ENCODE data around the gene UTP14C.
"Not testable (repeated sequence)": the region's sequence is repeated elsewhere in the genome, so short reads cannot be mapped to it uniquely, and the experiment has no call there.

Gene UTP14C

GRCh38 chr13:52002361-52002760 lies 22.1 kb upstream of the UTP14C start:
- DNase-seq (ENCODE audit: low read depth, low spot score) = no peak

- no peak for DNase-seq (ENCODE audit: low read depth, low spot score)
Measured at GRCh38 chr13:52003541-52003940, 20.9 kb upstream of the UTP14C start.

DNA sequence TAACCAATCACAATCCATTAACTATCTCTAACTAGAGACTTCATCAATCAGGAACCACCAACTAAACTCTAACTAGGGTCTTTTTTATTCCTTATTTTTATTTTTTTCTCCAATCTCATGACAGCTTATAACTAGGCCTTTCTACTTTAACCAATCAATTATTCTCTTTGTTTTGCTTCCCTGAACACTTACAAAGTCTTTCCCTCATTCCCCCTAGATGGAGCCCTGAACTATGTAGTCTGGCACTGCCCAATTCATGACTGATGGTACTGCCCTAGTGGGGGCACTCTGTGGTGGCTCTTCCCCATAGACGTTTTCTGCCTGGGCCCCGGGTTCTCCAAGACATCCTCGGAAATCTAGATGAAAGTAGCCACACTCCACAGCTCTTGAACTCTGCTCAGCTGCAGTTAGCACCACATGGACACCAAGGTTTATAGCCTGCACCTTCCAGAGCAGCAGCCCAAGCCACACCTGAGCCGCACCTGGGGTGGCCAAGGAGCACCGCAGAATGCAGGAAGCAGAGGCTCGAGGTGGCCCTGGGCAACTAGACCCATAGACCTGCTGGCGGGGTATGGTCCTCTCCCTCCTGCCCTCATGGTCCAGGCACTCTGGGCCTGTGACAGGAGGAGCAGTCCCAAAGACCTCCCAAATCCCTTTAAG lies 19.9 kb upstream of the UTP14C start:
- DNase-seq (ENCODE audit: low read depth, low spot score) = no peak

- no peak for DNase-seq (ENCODE audit: low read depth, low spot score)
Measured at GRCh38 chr13:52005841-52006522, 18.5 kb upstream of the UTP14C start.

GRCh38 chr13:52006523-52007245 lies 17.8 kb upstream of the UTP14C start:
- DNase-seq (ENCODE audit: low read depth, low spot score) = no peak

DNA sequence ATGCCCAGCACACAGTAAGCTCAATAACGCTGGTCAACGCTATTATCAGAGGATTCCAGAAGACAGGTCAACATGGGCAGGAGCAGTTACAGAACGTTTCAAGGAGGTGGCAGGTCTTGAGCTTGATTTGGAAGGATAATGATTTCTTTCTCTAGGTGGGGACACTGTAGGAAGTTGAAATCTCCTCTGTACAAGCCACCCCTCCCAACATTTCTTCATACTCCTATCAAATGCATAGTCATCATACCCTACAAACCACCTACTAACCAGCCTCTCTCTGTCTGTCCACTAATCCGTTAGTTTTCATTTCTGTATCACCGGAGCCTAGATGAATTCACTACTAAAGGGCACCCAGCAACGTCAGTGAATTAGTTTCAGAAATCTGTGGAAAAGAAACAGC lies 14.5 kb upstream of the UTP14C start:
- DNase-seq (ENCODE audit: low read depth, low spot score) = no peak

- no peak for DNase-seq (ENCODE audit: low read depth, low spot score)
Measured at GRCh38 chr13:52010890-52011631, 13.4 kb upstream of the UTP14C start, which contains the start of gene ATP7B. Gene ATP7B (minus strand): TSS chr13:52011450. CDS start chr13:52011337, 113 bp downstream.

DNA sequence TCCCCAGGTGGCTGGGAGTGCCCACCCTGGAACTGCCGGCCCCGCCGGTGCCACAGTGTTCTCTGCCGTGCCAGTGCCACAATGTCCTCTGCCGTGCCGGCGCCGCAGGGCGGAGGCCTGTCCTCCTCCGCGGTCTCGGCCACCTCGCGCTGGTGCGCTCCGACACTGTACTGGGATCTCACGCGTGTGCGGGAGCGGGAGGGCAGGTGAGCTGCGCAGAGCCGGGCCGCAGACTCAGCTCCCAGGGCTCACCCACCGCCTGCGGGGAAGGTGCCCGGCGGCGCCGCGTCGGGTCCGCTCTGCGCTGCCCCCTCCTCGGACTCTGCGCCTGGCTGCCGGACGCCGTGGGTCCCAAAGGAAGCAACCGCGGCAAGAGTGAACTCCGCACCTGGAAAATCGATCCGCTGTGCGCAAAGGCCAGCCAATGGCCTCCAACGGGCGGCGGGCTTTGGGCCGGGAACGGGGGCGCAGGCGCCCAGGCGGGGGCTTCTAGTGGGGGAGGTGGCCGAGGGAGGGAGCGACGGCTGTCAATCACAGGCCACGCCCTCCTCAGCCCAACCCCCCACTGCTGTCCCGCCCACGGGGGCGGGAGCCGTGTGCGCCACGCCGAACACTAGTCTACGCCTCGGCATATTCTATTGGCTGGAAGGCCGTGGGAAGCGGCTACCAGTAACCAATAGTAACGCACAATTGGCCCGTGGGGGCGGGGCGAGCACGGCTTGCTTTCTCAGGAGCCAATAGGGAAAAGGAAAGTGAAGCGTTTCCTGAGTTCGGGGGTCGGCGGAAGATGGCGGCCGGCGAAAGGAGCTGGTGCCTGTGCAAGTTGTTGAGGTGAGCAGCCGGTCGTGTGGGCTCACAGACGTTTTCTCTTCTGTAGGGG lies 12.6 kb upstream of the UTP14C start, which contains the start of gene ALG11:
Gene ALG11 (plus strand): TSS at position 767 of the 880 bp plus-strand sequence. CDS start 21 bp downstream, at position 788.
- peak; percentile 99 for DNase-seq (ENCODE audit: low read depth, low spot score)

DNA sequence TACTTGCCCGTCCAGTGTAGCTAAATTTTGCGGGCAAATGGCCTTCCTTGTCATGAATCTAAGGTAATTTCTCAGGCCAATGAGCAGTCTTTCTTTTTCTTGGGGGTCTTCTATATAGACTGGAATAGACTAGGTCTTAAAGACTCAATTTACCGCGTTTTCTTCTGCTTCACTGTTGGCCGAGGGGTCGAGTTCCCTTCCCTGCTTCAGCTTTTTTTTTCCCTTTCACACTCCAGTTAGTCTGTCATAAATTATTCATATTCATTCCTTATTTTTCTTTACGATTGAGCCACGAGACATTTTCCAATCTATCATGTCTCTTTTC lies 12.0 kb upstream of the UTP14C start:
- no peak for DNase-seq (ENCODE audit: low read depth, low spot score)

GRCh38 chr13:52016296-52016695 lies 8.2 kb upstream of the UTP14C start:
- no peak for DNase-seq (ENCODE audit: low read depth, low spot score)

- DNase-seq (ENCODE audit: low read depth, low spot score) = no peak
Measured at GRCh38 chr13:52020191-52020590, 4.3 kb upstream of the UTP14C start.

- DNase-seq (ENCODE audit: low read depth, low spot score) = no peak
Measured at GRCh38 chr13:52022356-52022755, 2.1 kb upstream of the UTP14C start.

DNA sequence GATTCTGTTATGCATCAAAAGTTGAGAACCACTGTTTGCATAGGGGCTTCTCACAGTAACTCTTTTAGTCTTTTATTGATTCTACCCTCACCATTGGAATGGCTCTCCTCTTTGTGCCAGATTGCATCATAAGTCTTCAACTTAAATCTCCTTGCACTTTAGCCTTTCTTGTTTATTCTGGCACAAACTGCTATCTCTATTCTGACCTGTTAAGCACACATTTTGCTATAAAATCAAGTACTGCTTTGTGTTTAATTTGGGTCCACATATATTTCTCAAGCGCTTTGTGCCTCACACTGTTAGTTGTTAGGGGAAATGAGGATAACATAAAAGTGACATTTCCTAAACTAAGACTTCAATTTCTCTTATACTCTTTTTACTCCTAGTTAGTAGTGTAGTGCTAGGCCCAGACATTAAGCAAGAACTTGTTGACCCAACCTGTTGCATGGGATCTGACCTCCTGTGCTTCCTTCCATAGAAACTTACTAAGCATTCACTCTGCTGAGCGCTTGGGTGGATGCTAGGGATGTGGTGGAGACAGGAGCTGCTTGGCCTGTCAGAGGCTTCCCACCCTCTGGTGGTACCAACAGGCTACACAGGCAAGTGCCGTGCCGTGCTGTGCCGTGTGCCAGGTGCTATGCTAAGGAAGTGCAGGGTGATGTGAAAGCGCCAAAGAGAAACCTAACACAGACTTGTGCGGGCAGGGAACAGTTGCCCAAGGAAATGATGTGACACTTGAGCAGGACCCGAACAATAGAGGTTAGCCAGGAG lies 1.2 kb downstream of the UTP14C start:
- DNase-seq (ENCODE audit: low read depth, low spot score) = no peak

- DNase-seq (ENCODE audit: low read depth, low spot score) = no peak
Measured at GRCh38 chr13:52026246-52026626, 1.7 kb downstream of the UTP14C start.

DNA sequence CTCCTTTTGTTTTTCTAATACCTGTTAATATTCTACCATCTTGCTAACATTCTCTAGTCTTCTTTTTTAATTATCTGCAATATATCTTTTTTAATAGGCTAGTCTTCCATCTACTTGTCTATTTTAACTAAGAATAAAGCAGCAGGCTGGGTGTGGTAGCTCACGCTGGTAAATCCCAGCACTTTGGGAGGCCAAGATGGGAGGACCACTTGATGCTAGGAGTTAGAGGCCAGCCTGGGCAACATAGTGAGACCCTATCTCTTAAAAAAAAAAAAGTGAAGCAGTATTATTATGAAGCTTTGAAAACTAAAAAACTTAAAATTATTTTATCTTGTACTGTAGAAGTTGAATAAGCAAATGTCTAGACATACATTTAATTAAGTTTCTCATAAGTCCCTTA lies 3.3 kb downstream of the UTP14C start:
- DNase-seq (ENCODE audit: low read depth, low spot score) = no peak

DNA sequence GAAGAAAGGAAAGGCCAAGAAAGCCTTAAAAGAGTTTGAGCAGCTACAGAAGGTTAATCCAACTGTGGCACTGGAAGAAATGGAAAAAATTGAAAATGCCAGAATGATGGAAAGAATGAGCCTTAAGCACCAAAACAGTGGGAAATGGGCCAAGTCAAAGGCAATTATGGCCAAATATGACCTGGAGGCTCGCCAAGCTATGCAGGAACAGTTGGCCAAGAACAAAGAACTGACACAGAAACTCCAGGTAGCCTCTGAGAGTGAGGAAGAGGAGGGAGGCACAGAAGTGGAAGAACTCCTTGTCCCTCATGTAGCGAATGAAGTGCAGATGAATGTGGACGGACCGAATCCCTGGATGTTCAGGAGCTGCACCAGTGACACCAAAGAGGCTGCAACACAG lies 5.1 kb downstream of the UTP14C start:
- no peak for DNase-seq (ENCODE audit: low read depth, low spot score)

DNA sequence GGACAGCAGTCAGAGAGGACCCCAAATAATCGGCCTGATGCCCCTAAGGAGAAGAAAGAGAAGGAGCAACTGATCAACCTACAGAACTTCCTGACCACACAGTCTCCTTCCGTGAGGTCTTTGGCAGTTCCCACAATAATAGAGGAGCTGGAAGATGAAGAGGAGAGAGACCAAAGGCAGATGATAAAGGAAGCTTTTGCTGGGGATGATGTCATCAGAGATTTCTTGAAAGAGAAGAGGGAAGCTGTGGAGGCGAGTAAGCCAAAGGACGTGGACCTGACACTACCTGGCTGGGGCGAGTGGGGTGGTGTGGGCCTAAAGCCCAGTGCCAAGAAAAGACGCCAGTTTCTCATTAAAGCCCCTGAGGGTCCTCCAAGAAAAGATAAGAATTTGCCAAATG lies 5.9 kb downstream of the UTP14C start:
- not testable (repeated sequence) for DNase-seq (ENCODE audit: low read depth, low spot score)

GRCh38 chr13:52033039-52033438 lies 8.5 kb downstream of the UTP14C start:
- no peak for DNase-seq (ENCODE audit: low read depth, low spot score)

DNA sequence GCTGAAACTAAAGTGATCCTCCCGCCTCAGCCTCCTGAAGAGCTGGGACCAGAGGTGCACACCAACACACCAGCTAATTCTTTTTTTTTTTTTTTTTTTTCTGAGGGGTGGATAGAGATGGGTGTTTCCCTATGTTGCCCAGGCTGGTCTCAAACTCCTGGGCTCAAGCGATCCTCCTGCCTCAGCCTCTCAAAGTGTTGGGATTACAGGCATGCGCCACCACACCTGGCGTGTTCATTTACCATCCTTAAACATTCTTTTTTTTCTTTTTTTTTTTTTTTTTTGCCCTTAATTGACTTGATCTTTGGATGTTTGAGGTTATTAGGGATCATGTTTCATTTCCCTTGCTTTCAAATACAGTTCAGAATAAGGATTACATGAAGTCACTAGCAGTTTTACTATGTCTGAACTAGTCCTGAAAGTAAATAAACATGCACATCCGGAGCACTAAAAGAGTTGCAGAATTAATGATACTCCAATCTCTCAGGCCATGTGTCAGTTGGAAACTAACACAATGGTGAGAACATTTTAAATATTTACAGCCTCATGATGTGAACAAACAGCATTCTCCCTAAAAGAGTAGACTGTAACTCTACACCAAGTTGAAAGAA lies 10.2 kb downstream of the UTP14C start:
- DNase-seq (ENCODE audit: low read depth, low spot score) = no peak

DNA sequence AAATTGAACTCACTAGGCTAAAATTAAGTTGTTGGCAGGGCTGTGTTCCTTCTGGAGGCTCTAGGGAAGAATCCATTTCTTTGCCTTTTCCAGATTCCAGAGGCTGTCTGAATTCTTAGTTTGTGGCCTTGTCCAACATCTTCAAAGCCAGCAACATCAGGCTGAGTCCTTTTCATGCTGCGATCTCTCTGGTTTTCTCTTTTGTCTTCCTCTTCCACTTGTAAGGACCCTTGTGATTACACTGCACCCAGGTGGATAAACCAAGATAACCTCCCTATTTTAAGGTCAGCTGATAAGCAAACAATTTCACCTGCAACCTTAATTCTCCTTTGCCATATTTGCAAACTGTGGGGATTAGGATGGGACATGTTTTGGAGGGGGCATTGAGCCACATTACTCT lies 11.5 kb downstream of the UTP14C start:
- DNase-seq (ENCODE audit: low read depth, low spot score) = no peak

Measured in astrocyte of the hippocampus (primary cell).